GM19238 (cell line): ENCODE results near the gene FBXO31.

Experiments used
- DNase-seq: peaks from one replicate; pipeline ENCODE4 v3.0.0; 2011; ENCODE audit warnings: low spot score; ENCODE audit not compliant: insufficient read length

The FBXO31 gene, protein sequence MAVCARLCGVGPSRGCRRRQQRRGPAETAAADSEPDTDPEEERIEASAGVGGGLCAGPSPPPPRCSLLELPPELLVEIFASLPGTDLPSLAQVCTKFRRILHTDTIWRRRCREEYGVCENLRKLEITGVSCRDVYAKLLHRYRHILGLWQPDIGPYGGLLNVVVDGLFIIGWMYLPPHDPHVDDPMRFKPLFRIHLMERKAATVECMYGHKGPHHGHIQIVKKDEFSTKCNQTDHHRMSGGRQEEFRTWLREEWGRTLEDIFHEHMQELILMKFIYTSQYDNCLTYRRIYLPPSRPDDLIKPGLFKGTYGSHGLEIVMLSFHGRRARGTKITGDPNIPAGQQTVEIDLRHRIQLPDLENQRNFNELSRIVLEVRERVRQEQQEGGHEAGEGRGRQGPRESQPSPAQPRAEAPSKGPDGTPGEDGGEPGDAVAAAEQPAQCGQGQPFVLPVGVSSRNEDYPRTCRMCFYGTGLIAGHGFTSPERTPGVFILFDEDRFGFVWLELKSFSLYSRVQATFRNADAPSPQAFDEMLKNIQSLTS

DNA sequence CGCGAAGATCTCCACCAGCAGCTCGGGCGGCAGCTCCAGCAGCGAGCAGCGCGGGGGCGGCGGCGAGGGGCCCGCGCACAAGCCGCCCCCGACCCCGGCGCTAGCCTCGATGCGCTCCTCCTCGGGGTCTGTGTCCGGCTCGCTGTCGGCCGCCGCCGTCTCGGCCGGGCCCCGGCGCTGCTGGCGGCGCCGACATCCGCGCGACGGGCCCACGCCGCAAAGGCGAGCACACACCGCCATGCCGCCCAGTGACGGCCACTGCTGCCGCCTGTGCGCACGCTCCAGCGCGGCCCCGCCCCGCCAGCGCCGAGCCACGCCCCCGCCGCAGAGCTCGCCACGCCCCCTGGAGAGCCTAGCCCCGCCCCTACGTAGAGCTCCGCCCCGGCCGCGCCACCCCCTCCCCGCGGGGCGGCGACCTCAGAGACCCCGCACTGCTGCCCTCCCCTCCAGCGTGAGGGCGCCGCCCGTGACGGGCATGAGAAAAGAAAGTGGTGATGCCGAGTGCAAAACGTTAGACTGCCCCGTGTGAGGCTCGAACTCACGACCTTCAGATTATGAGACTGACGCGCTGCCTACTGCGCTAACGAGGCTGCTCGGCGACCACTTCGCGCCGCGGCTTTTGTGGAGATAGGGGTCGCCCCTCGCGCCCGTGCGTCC is at the start of gene FBXO31:
Gene FBXO31, minus strand, starts transcription at position 272 of the 657 bp plus-strand sequence. Its CDS starts 32 bp downstream, at position 240.
- DNase-seq = peak; percentile 76

DNA sequence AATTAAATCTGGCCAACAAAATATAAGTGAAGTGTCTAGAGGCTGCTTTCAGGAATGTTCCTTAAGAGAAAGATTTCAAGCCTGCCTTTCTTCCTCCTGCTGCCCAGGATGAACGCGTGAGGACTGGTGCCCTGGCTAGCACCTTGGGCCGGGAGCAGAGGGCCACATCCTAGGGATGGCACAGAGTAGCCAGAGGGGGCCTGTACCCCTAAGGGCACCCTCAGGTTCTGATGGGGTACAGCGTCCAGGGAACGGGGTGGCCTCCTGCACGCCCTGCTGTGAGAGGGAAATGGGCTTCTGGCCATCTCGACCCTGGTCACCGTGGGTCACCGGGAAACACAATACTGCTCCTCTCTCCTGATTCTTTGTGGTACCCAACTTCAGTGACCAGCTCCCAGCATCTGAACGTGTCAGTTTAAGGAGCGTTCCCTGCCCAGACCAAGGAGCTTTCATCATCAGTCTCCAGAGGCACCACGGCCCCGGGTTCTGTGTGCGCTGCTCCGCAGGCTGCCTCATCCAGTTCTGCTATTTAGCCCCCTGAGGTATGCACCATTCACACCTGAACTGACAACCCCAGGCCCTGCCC is 48.8 kb upstream of the FBXO31 start:
- DNase-seq = no peak

DNA sequence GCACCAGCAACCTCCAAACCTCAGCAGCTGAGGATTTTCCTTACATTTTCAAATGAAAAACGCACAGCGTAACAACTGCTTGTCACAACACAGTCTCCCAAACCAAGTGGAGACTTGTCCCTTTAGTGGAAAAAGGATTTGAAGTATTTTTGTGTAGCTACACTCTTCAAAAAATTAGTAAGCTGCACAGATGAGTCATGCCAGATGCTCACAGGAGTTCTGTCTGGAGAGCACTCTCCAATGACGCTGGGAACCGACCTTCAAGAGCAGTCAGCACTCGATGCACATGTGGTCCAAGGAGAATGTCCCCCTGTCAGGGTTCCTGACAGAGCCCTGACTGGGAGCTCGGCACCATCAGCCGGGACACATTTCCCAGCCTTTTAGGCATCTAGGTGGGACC is 48.4 kb upstream of the FBXO31 start:
- no peak for DNase-seq

DNA sequence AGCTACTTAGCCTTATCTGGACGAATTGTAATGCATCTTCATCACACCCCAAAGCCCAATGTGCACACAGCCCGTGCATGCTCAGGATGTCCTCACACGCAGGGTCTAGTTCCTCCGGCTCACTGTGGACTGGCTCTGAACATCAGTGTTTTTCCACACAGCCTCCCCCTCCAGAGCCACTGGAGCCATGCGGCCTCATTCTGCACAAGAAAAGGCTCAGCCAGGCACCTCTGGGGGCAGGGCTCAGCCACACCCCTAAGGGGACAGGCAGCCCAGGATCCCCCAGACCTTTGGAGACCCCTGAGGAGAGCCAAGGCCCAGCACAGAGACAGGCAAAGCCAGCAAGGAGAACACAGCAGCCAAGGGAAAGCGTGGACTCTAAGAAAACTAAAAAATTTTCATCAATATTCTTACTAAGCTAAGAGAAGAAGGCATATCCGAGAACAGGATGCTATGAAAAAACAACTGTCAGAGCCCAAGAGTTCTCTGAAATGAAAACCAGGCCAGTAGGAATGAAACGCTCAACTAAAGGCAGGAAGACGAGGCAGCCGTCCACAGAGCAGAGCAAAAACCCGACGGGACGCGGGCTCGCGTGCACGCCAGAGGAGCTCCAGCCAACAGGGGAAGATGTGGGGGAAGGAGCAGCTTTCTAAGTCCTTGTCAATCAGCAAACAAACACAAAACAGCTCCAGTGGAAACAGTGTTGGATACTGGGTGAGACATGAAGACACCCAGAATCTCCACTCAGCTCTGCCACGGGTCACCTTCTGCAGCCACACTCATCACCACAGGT is 43.0 kb upstream of the FBXO31 start:
- DNase-seq = no peak

DNA sequence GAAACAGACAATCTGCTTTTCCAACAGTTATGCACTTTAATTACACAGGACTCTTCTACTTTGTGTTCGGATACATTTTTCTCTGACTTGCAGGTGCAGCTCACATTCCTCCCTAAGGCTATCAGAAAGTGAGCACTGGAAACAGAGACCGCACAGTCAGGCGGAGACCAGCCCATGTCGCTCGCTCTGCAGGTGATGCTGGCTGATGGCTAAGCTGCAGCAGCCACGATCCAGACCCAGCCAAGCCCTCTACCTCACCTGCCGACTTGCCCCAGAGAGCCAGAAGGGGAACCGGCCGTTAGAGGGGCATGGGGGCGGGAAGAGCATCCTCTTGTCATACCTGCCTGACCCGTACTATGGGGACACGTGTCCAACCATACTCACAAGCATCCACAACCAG is 42.4 kb upstream of the FBXO31 start:
- no peak for DNase-seq

DNA sequence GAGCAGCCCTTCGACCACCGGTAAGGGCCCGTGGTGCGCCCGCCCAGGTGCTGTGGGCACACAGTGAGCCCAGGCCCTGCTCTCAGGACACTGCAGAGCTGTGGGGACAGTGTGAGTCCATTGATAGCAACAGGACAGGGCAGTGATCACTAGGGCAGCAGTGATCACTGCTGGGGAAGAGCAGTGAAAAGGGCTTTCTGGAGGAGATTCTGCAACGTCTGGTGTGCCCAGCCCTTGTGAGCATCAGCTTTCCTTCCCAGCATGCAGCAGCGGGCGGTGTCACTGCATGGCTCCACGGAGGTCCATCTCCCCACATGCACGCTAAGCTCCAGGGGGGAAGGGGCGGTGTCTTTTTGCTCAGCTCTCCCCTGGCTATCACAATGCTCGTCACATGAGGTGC is 40.7 kb upstream of the FBXO31 start:
- no peak for DNase-seq

DNA sequence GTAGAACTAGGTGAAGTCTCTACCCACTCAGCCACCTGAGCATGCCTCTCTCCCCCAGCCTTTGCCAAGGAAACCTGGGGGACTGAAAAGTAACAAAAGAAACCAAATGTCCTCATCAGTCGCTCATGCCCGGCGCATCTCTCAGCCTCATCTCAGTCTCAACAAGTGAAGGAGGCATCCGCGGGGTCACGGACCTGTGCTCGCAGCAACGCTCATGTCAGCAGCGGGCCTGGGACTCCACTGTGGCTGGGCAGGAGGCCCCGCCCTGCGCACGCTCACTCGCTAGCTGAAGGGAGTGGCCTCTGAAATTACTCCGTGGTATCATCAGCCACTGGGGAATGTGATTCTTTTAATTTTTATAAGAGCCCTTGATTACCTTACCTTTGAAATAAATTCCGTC is 39.9 kb upstream of the FBXO31 start:
- DNase-seq = no peak

DNA sequence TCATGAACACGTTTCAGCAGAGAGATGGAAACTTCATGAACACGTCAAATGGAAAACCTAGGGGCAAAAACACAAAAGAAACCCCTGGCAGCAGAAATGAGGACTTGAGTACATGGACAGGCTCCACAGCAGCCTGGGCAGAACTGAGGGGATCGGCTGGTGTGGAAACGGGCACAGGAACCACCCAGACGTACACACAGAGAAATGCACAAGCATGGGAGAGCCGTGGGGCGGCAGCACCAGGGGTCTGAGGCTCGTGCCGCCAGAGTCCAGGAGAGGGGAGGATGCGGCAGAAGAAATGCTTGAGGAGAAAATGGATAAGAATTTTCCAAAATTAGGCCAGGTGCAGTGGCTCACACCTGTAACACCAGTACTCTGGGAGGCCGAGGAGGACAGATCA is 38.5 kb upstream of the FBXO31 start:
- DNase-seq = no peak

DNA sequence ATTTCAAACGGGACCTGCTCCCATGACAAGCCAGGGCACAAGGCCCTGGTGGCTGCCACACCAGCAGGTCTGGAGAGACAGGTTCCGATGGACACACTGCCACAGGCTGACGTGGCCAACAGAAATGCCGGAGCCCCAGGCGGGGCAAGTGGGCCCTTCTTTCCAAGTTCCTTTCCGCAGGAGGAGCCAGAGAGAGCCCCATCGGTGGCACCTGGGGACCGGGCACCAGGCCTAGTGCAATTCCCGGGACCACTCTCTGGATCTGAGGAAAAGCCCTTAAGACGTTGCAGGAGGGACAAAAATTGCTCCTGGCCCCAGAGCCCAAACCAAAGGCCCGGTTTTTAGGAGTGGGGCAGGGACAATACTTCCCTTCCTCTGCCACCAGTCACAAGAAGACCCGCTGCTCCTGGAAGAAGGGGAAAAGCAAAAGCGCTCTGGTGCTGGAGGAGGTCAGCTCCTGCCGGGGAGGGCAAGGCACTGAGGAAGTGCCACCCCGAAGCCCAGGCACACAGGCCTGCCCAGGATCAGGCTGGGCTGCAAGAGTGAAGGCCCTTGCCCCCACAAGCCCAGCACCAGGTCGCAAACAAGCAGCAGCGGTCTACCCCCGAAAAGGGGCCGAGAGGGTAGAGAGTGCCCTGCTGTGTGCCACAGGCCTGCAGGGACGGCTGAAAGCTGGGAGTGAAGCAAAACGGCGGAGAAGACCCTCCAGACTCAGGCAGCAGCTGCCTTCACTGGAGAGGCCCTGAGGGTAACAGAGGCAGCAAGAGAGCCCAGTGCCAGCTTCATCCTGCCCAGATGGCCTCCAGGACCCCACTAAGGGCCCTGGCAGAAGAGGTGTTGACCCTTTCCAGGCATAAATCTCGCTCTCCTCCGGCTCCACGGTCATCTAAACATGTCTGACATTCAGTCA is 37.7 kb upstream of the FBXO31 start:
- no peak for DNase-seq

DNA sequence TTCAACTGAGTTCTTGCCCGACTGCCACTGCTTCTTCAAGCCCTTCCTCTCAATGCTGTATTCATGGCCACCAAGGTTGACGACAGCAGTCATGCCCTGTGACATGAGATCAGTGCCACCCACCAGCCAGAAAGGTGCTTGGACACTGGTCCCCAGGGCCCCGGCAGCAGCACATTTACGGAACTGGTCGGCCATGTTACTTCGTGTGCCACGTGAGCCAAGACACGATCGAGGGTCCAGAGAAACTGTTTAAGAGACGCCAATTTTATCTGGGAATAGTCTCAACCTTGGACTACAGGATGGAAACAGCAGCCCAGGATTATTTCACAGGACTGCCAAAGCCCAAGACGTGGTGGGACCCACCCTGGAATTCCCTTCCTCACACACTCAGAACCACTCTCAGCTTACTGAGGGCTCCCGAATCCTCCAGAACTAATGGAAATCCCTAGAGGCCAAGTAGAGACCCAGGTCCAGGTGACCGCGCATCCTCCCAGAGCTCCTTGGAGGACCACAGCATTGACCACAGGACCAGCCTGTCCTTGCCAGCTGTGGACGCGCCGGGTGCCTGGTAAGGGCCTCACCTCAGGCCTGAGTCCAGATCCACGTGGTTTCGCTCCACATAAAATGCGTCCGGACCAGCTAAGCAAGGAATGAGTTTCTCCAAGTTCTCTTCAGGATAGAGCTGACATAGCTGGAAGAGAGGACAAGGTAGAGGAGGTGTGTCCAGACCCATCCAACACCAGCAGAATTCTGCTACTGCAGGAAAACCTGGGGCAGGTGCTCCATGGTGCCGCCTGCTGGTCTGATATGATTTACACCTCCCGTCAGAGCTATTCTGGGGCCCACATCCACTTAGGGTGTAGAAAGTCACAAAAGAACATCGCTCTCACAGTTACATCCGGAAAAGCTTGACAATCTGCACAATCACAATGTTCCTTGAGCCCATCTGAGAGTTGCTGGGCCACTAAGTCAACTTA is 36.7 kb upstream of the FBXO31 start:
- DNase-seq = no peak

DNA sequence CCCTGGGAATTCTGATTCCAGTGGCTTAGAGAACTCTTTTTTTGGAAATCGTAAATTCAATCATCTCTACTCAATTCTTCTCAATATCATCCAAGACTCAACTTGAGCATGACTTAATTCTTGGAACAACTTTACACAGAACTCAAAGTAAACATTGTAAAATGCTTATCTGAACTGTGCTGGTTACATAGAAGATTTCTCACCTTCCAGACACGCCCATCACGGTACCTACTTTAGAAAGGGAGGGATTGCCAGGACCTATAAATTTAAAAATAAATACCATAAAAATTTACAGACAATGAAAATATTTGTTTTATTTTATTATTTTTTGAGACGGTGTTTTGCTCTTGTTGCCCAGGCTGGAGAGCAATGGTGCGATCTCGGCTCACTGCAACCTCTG is 35.1 kb upstream of the FBXO31 start:
- no peak for DNase-seq

DNA sequence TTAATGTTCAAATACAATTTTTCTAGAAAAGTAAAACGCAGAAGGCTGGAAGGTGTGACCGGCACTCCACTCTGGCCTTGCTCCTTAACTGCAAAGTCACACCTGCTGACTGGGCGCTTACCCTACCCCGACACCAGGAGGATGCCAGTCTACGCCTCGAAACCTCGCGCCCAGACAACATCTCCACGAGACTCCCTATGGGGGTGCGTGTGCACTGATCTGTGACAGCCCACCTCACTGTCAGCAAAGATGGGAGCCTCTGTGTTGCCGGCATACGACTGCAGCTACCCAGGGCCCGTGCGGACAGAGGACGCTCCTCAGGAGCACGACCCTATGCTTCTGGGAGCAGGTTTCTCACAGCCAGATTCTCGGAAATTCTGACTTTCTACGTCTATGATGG is 34.6 kb upstream of the FBXO31 start:
- DNase-seq = no peak

DNA sequence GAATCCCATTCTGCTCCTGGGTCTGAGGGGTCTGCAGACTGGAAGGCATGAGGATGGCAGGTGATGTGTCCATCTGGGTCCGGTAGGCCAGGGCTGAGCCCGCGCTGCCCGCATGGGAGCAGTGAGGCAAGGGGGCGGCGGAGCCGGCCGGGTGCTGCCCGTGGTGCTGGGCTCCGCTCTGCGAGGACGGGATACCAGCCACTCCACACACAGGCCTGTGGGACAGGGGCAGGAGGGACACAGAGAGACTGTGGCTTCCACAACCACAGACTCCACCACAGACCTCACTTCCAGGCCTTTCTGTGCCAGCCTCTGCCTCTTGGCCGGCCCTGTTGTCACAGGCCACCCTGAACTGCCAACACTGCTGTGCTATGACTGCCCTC is 33.9 kb upstream of the FBXO31 start:
- no peak for DNase-seq

DNA sequence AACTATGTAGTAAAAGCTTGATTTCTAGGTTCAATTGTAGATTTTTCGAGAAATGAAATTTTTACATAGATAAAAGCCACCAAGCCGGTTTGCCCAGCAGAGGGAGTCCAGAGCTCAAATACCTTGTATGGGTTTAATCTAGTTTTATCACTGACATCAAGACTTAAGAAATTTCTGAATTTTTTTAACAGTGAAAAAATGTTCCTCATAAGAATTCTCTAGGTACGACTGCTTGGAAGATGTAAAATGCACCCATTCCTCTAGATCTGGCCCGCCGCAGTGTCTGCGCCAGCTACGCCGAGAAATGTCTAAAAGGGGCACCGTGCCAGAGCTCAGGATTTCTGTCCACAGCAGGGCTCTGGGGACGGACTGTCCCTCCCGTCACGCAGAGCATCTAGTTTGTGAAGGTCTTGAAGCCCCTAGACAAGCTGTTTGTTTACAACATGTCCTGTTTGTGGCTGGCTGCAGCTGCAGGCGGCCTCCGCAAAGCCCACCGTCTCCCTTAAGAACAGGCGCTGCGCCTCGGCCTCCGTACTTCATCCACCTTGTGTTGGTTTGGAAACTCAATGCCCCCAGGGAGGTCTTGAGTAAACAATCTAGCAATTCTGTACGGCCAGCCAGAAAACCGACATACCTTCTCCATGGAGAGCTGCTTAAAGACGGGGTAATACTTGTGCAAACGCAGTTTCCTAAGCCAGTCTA is 33.4 kb upstream of the FBXO31 start:
- no peak for DNase-seq

DNA sequence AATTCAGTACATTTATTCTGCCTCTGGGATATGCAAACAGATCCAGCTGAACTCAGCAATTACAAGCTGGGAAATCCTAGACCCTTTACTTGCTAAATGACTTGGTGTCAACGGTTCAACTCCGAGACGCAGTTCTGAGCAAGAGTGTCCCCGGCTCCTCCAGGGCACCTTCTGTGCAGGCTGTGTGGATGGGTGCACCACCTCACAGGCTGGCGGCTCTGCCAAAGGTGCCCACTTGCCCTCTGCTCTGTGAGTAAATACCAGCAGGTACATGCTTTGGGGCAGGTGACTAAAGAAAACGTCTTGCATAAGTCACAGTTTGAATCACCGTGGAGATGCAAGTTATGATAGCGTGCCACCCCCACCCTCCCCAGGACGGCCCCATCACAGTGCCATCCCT is 31.9 kb upstream of the FBXO31 start:
- DNase-seq = no peak

DNA sequence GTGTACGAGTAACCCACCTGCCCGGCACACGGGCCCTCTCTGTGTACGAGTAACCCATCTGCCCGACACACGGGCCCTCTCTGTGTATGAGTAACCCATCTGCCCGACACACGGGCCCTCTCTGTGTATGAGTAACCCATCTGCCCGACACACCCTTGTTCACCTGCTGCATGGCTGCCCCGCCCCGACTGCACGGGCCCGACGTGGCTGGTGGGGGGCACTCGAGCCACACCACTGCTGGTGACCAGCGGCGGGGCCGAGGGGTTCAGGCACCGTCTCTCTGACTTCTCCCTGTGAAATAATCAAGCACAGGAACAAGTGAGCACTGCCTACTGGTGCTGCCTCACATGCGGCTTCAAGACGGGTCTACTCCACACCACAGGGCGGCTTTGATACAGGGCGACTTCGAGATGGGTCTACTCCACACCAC is 30.7 kb upstream of the FBXO31 start:
- DNase-seq = no peak

DNA sequence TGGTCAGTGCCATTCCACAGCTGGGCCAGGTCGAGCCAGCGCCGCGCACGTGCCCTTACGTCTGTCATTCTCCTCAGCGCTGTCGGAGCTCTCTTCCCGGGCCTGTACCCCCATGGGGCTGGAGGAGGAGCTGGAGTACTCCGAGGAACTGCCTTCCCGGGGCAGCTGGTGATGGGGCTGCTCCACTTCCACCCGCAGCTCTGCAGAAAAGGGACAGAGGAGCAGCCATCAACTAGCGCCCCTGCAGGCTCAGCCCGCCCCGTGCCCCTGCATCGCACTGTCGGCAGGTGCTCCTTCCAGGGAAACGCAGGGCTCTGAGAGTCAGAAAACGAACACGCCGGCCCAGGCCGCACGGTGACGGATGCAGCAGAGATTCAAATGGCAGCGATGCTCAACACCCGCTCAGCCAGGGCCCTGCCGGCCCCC is 29.4 kb upstream of the FBXO31 start:
- DNase-seq = no peak

DNA sequence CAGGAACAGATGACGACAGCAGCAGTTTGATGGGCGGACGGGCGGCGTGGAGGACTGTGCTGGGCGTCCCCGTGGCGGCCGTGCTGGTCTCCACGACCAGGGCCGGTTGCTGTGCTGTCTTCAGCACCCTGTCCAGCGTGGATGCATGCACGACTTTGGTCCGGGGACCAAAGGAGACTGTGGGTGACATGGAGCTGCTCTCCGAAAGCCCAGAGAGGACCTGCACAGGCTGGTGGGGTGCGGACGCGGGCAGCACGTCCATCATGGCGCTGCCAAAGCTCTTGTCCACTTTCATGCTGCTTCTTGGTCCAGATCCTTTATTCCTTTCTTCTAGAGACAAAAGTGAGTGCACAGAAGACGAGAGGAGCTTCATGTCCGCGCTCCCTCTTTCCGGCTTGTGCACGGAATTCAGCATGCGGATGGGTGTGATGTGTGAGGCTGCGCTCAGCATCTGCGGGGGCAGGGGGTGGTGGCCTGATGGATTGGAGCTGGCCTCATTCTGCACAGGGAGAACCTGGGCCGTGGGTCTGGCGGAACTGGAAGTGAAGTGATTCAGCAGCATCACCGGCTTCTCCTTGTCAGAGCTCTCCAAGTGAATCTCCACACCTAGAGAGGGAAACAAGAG is 28.9 kb upstream of the FBXO31 start:
- no peak for DNase-seq
